Measurements from ENCODE around the gene ARID5A.
A peak's percentile ranks its signal among the peaks of the same experiment; 100 is the strongest.

ARID5A gene

GRCh38 chr2:96527286-96528005, 9.1 kb upstream of the ARID5A start:
- TF ChIP-seq GATA1 (IDR thresholded peaks at IDR 0.05; ENCODE audit: low read depth, low read length) (no peak), POLR2A (IDR thresholded peaks at IDR 0.05; ENCODE audit: low read length) (no peak)
- peak in 1 of 2 experiments; percentile 57 for DNase-seq

- TF ChIP-seq GATA1 (IDR thresholded peaks at IDR 0.05; ENCODE audit: low read depth, low read length) (no peak), POLR2A (IDR thresholded peaks at IDR 0.05; ENCODE audit: low read length) (peak; percentile 30)
- DNase-seq = peak; percentile 33 to 72
Observed at GRCh38 chr2:96528006-96528699, 8.4 kb upstream of the ARID5A start.

- DNase-seq = peak in 1 of 2 experiments; percentile 54
- TF ChIP-seq POLR2A (IDR thresholded peaks at IDR 0.05; ENCODE audit: low read length) (no peak), GATA1 (IDR thresholded peaks at IDR 0.05; ENCODE audit: low read depth, low read length) (no peak)
Observed at GRCh38 chr2:96528700-96529375, 7.7 kb upstream of the ARID5A start.

DNA sequence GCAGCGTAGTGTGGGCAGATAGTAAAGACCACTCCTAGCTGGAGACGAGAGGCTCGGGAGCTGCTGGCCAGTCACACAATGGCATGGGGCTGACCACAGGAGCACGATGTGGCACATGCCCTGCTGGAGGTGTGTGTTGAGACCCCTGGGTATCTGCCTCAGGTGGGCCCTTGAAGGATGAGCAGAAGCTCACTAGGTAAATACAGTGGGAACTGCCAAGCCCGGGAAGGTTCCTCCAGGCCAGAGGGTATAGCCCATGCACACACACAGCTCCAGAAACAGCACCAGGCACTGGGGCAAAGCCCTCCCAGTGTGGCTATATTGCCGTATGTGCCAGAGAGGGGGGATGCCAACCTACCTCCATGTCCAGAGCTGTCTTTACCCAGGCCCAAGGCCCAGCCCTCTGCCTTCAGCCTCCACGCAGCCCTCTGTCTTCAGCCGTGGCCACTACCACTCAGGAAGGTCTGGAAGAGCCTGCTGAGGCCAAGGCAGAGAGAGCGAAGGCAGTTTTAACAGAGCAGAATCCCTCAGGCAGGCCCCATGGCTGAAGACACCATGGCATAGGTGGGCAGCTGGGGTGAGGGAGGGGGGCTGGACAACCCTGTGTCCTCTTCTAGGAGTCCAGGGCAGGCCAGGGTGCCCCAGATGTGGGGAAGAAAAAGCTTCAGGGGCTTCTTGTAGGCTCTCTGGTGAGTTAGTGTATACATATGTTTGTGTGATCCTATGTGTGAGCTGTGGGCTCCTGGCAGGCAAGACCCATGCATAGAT, 7.0 kb upstream of the ARID5A start:
- TF ChIP-seq POLR2A (IDR thresholded peaks at IDR 0.05; ENCODE audit: low read length) (no peak), GATA1 (IDR thresholded peaks at IDR 0.05; ENCODE audit: low read depth, low read length) (no peak)
- no peak for DNase-seq

DNA sequence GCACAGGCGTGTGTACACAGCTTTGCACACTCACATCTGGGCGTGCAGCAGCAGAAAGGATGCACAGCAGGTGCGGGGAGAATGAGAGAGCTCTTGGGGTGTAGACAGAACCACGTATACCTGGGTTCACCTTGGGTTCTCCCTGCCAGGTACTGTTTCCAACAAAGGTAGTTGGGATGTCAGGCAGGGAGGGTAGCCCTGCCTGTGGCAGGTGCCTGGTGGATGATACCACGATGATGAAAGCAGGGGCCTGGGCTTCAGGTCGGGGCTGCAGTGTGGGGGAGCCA, 6.5 kb upstream of the ARID5A start:
- no peak for DNase-seq
- no peak for TF ChIP-seq POLR2A (IDR thresholded peaks at IDR 0.05; ENCODE audit: low read length)
- TF ChIP-seq GATA1 (IDR thresholded peaks at IDR 0.05; ENCODE audit: low read depth, low read length) = no peak

- TF ChIP-seq GATA1 (IDR thresholded peaks at IDR 0.05; ENCODE audit: low read depth, low read length) (no peak), POLR2A (IDR thresholded peaks at IDR 0.05; ENCODE audit: low read length) (no peak)
- no peak for DNase-seq
Observed at GRCh38 chr2:96530474-96531357, 5.8 kb upstream of the ARID5A start.

DNA sequence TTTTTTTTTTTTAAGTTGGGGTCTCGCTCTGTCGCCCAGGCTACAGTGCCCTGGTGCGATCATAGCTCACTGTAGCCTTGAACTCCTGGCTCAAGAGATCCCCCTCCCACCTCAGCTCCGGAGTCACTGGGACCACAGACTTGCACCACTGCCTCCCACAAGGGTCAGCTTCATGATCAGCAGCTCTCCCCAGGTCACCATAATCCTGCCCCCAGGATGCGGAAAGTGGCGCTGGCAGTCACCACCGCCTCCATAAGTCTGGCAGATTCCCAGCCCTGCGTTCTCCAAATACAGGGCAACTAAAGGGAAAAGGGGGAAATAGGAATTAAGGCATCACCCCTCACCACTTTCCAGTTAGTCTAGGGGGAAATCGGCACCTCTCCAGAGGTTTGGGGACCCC, 5.2 kb upstream of the ARID5A start:
- TF ChIP-seq GATA1 (IDR thresholded peaks at IDR 0.05; ENCODE audit: low read depth, low read length) (no peak), POLR2A (IDR thresholded peaks at IDR 0.05; ENCODE audit: low read length) (no peak)
- DNase-seq = no peak

DNA sequence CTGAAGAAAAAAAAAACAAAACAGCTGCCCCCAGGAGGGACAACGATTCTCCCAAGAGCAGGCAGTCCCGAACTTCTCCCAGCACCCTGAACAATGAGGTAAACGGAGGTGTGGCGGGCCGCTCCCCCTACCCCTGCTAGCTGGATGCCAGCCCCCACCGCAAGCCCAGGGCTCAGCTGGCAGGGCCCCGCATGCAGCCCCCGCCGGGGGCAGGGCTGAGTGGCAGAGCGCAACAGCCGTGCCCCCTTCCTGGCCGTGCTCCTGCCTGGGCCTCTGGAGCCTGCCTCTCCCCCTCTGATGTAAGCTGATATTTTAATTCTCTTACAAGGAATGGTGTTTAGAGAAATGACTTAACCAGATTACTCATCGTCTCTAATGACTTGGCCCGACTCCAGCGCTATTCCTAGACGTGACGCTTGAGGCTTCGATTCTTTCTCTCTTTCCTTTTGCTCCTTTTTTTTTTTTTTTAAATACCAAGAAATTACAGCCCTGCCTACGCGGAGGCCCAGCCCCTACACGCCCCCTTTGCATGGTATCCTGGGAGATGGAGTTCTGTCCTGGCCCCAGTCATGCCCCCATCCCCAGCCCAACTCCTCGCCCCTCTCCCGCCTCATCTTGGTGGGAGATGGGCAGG, 4.6 kb upstream of the ARID5A start:
- peak; percentile 70 to 92 for DNase-seq
- TF ChIP-seq POLR2A (IDR thresholded peaks at IDR 0.05; ENCODE audit: low read length) (peak; percentile 25), GATA1 (IDR thresholded peaks at IDR 0.05; ENCODE audit: low read depth, low read length) (no peak)

DNA sequence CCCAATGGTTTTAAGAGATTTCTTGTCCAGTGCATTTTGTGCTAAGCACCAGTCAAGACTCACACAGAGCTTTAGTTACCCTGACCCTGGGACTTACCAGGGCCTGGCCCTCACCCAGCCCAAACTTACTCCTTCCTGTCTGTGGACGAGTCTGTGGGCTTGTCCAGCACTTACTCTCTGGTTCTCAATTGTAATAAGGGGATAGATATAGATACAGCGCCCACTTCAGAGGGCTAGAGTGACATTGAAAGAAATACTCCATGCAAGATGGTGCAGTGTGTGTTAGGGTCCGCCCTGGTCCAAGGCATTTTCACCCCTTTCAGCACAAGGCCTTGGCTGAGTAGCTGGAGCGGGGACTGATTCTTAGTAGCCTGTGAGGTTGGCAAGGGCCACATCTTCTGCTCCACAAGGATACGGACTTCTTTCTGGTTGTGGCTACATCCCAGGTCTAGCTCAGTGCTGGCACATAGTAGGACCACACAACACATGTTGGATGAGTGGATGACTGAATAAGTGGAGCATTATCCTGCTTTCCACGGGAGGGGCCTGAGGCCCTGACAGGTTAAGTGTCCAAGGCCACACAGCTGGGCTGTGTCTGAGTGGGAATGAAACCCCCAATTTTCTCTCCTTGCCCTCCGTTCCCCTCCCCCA, 3.8 kb upstream of the ARID5A start:
- no peak for TF ChIP-seq POLR2A (IDR thresholded peaks at IDR 0.05; ENCODE audit: low read length)
- no peak for TF ChIP-seq GATA1 (IDR thresholded peaks at IDR 0.05; ENCODE audit: low read depth, low read length)

GRCh38 chr2:96533292-96534073, 3.1 kb upstream of the ARID5A start:
- TF ChIP-seq POLR2A (IDR thresholded peaks at IDR 0.05; ENCODE audit: low read length) = no peak
- no peak for TF ChIP-seq GATA1 (IDR thresholded peaks at IDR 0.05; ENCODE audit: low read depth, low read length)
- no peak for DNase-seq

More for the DNA sequence above, 3.8 kb upstream of the ARID5A start:
- DNase-seq = no peak

DNA sequence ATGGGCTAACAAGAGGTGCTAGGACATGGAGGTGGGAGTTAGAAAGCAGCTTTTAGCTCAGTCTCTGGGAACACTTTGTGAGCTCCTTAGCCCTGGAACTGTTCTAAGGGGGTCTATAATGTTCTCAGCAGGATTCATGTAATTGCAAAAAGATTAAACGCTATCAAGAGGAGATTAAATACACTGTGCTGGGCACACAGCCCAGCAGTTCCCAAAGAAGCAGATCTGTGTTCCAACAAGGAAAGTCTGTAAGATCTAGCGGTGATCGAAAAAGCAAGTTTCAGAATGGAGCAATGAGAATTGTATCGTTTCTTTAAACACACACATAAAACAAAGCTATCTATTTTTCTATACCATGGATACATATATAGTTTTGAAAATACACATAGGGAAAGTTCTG, 2.4 kb upstream of the ARID5A start:
- no peak for TF ChIP-seq GATA1 (IDR thresholded peaks at IDR 0.05; ENCODE audit: low read depth, low read length)
- TF ChIP-seq POLR2A (IDR thresholded peaks at IDR 0.05; ENCODE audit: low read length) = no peak
- DNase-seq = no peak
